ENCODE measurements around the gene FXR2.
"Not testable (repeated sequence)": the region's sequence is repeated elsewhere in the genome, so short reads cannot be mapped to it uniquely, and the experiment has no call there.

The FXR2 gene

DNA sequence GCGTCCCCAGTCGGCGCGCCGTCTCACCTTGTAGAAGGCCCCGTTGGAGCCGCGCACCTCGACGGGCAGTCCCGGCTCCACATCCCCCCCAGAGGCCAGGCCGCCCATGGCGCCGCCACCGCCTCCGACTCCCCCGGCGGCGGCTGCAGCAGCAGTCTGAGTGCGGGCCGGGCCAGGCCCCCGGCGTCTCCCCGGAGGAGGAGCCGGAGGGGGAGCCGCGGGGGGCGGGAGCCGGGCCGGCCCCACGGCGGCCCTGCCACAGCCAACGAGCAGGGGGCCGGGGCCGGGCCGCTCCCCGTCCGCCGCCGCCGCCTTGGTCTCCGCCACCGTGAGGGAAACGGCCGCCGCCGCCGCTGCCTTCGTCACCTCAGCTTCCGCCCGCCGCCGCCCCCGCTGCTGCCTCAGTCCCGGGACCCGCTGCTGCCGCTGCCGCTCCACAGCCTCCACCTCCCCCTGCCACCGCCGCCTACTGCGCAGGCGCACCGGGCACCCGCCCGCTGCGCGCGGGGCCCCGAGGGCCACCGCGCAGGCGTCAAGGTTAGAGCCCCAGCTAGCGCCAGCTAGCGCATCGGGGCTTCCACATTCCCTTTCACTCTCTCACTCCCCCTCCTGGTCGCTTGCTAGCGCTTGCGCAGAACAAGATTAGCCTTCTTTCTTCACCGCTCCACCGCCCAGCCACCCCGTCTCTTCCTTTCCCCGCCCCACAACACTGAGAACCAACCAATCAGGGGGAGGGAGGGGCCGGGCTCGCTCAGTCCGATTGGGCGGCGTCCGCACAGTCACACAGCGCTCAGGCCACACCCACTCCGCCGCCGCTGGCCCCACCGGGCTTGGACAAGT lies at the start of gene FXR2:
TSS of gene FXR2 (minus strand) at position 473 of the 840 bp plus-strand sequence. CDS start at position 108, 365 bp downstream.
- peak; percentile 100 for DNase-seq

DNA sequence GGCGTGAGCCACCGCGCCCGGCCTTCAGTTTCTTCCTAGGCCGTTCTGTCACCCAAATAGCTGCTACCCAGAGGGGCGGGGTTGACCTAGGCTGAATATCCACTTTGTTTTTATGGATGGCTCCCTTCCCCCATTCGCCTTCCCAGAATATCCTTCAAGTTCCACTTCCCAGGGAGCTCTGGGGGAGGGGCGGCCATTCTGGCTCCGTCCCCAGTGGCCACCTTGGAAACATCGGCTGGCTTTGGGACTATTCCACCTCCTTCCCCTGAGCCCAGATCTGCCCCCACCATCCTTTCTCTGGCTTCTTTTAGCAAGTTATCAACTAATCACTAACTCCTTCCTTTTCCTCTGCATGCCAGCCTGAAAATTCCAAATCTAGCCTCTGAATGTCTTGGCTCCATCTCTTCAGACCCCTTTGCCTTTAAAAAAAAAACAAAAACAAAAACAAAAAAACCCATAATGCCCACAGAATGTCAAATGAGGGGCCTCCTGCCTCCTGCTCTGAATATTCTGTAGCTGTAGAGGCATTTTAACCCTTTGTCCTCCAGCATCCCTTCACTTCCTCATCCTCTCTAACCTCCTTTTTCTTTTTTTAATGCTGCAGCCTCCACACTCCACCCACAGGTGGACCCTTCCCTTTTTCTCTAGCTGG lies 42.4 kb upstream of the FXR2 start:
- no peak for DNase-seq

DNA sequence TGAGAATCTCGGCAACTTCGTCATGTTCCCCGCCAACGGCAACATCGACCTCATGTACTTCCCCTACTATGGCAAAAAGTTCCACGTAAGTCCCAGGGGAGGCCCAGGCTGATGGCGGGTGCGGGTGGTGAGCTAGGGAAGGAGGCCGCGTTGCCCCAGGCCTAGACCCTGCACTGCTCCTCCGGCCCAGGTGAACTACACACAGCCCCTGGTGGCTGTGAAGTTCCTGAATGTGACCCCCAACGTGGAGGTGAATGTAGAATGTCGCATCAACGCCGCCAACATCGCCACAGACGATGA lies 40.8 kb upstream of the FXR2 start:
- DNase-seq = no peak

DNA sequence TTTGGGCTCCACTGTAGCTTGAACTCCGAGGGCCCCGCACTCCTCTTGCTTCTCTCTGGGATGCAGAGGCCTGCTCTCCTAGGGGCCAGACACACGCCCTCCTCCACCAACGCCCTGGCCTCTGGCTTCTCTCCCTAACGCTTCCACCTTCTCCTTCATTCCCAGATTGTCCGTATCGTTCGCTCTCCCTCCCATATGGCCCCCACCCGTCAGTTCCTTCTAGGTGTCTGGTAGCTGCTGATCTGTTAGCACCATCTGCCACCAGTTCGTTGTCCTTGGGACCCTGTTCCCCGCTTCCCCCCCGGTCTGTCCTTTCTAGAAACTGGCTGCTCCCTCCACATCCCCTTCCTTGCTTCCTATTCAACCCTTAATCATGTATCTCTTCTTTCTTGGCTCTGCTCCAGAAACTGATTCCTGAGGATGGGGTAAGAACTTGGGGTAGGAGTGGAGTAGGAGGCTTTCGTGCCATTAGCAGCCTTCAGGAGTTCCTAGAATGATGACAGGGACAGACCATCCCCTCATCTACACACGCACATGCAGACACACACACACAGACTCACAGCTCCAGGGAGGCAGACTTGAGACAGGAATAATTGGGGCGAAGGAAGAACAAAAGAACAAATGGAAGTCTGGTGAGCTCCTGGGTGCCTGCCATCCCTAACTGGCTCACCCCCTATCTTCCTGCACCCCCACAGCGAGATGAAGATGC lies 40.3 kb upstream of the FXR2 start:
- no peak for DNase-seq

DNA sequence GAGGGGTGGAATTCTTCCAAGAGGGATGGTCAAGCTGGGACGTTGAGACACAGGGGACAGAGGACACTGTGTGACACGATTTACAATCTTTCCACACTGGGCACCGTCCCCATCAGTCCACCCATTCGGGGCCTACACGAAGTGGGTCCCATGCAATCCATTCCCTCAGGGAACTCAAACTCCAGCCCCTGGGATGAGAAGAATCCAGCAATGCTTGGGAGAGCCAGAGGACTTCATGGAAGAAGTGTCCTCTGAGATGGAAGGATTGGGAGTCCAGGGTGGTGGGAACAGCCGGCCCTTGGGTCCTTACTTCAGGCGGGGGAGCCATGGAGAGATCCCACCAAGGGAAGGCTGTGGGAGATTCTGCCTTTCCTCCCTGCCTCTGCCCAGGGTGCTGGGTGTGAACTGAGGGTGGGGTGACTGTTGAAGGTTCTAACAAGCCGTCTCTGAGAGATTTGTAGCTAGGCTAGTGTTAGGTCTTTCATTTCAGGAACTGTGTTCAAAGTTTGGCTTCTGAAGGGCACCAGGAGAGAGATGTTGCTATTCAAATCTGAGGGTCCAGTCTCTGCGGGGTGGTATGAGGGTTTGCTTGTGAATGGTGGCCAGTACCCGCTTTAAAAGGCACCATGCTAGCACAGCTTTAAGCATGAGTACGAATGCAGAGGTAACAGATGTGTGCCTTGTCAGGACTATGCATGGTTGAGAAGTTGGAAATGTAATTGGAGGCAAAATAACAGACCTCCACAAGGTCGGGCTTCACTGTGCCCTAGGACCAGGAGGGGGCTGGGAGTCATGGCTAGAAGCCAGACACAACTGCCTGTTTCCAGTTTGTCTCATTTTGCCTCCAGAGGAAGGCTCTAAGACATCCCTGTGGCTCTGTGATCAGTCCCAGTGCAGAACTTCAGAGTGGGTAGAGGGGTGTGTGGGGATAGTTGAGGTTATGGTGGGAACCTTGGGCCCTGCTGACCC lies 38.0 kb upstream of the FXR2 start:
- no peak for DNase-seq

DNA sequence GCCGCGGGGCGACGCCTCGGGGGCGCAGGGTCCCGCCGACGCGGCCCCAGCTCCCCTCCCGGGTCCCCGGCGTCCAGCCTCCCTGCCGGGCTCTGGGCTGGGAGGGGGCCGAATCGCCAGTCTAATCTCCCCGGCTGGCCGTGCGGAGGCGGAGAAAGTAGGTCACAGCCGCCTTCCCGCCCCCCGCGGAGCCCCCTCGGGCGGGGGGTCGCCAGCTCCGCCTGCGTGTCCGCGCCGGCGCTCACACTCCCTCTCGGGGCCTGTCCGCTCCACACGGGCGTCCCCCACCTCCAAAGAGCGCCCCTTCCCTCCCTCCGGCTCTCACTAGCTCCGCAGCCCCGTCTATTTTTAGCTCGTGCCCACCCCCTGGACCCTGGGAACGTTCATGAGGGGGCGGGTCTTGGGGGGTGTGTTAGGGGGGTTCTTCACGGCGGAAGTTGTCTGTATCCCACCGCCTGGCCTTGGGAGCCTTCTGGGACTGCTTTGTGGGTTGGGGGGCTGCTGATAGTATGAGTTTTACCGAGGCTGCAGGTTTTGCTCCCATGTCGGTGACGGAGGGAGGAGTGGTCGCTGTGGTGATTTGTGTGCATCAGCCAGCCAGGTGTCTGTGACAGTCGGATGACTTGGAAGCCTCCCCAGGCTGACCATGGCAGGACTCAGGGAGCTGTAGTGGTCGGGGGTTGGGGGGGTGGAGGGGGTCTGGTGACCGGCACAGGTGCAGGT lies 37.1 kb upstream of the FXR2 start:
- no peak for DNase-seq

DNA sequence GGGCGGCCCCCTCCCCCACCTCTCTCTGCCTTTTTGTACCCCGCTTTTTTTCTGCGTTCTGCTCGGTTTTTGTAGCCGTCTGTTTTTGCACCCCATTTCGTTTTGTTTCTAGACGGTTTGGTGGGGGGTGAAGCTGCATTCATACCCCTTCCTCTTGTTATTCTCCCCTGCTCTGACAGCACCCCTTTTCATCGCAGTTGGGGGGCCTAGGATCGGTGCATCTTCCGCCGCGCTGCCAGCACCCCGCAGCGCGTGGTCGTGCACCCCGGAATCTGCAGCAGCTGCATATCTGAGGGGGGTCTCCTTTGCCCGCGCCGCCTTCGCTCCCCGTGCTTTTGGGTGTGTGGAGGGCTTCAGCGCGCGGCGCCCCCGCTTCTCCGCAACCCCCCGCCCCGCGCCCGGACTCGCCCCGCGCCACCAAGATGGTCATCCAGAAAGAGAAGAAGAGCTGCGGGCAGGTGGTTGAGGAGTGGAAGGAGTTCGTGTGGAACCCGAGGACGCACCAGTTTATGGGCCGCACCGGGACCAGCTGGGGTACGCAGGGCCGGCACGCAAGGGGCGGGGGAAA lies 36.5 kb upstream of the FXR2 start:
- no peak for DNase-seq

DNA sequence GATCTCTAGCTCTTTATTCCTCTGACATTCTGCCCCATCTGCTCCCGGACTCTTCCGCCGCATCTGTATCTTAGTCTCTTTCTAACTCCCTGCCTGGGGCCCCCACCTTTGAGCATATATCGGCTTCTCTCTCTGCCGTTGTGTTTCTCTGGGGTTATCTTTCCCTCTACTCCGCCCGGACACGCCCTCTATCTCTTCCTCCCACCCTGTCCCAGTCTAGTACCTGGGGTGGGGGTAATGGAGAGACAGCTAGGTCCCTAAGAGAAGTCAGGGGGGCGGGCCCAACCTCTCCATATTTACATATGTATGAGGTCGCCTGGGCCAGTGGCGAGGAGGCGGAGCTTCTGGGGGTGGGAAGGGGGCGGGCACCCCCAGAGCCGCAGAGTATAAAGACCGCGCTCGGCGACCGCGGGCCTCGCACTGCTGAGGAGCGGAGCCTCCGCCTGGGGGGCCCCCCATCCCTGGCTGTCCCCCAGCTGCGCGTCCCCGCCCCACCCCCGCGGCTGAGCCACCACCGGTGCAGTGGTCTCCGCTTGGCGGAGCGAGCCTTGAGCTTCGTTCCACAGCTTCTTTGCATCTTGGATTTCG lies 35.9 kb upstream of the FXR2 start, which contains the start of gene ATP1B2:
TSS of gene ATP1B2 (plus strand) at position 418 of the 588 bp plus-strand sequence. CDS start 593 bp downstream, outside the sequence.
- peak; percentile 84 for DNase-seq

DNA sequence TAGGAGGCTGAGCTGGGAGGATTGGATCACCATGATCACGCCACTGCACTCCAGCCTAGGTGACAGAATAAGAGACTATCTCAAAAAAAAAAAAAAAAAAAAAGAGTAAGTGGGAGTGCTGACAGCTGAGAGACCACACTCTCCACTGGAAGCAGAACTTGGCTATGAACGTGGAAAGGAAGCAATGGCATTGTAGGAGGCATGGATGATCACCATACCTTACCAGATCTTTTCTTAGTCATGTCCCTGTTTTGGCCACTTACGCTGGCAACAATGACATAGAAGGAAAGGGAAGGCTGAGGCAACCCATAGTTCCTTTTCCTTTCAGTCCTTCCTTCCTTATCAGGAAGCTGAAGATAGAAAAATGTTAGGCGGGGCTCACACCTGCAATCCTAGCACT lies 32.3 kb upstream of the FXR2 start:
- DNase-seq = no peak

DNA sequence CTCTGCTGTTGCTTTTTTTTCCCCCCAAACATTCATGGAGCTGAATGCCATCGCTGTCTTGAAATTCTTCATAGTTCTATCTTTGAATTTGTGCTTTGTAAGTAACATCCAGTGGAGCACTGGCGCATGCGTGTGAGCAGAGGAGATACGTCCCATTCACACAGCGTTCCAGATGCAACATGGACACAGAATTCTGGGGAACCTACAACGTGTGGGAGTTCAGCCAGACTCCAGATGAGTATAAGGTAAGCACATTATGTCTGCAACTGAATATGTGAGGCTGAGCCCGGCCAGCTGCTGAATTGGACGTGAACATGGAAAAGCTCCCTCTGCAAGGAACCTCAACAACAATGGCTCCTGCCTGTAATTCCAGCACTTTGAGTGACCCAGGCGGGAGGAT lies 31.8 kb upstream of the FXR2 start:
- DNase-seq = no peak

DNA sequence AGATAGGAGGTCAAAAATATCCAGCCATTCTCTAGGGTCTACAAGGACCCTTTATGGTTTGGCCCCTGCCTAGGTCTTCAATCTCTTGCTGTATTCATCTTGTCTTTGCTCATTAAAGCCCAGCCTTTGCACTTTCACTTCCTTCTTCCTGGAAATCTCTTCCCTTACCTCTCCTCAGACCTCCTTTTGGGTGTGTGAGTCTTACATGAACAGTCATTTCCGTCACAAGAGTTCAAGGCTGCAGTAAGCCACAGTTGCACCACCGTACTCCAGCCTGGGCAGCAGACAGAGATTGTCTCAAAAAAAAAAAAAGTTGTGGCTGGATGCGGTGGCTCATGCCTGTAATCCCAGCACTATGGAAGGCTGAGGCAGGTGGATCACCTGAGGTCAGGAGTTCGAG lies 30.1 kb upstream of the FXR2 start:
- no peak for DNase-seq

DNA sequence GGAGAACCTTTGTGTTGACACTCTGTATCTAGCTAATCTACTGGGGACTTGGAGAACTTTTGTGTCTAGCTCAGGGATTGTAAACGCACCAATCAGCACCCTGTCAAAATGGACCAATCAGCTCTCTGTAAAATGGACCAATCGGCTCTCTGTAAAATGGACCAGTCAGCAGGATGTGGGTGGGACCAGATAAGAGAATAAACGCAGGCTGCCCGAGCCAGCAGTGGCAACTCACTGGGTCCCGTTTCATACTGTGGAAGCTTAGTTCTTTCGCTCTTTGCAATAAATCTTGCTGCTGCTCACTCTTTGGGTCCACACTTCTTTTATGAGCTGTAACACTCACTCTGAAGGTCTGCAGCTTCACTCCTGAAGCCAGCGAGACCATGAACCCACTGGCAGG lies 26.9 kb upstream of the FXR2 start:
- not testable (repeated sequence) for DNase-seq

DNA sequence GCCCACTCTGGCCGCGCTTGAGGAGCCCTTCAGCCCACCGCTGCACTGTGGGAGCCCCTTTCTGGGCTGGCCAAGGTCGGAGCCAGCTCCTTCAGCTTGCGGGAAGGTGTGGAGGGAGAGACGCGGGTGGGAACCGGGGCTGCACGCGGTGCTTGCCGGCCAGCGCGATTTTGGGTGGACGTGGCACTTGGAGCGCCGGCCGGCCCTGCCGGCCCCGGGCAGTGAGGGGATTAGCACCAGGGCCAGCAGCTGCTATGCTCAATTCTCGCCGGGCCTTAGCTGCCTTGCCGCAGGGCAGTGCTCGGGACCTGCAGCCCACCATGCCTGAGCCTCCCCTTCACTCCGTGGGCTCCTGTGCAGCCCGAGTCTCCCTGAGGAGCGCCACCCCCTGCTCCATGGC lies 26.1 kb upstream of the FXR2 start:
- no peak for DNase-seq

DNA sequence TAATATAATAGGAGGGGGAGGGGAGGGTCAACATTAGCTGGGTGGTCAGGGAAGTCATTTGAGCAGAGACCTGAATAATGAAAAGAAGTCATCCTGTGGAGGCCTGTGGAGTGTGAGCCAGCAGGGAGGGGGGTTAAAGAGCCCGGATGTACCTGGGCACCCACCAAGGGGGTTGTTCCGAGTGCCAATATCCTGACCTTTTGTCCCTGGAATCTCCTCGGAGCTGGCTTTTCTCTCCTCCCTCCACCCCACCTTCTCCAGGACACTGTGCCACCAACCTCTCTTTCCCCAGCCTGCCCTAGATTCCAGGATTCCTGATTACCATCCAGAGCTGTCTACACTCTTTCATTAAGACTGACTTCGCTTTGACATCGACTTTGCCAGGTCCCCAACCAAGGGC lies 21.5 kb upstream of the FXR2 start:
- no peak for DNase-seq

DNA sequence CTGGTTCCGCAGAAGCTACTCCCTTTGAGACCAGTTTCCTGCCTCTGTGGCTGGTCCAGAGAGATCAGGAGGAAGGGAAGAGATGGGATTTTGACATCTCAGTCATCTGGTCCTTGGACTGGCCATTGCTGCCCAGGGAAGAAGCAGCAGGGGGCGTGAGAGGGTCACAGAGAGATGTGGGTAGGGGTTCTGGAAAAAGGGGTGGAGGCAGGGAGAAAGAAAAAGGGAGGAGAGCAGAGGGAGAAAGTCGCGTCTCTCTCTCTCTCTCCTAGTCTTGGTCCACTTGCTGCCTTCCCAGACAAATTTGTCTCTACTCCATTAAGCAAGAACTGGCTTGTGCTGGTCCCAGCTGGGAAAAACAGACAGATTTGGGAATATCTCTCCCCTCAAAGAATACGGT lies 19.7 kb upstream of the FXR2 start:
- peak; percentile 37 for DNase-seq

DNA sequence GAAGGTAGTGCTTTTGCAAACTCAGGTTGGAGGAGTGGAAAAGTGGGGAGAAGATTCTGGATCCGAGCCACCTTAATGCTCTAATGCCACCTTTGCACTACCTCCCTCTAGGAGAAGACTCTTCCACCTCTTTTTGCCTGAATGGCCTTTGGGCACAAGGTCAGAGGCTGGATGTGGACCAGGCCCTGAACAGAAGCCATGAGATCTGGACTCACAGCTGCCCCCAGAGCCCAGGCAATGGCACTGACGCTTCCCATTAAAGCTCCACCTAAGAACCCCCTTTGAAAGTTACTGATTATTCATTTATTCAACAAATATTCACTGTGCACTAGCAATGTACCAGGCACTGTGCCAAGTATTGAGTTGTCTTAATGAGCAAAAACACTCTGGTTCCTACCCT lies 18.4 kb upstream of the FXR2 start:
- DNase-seq = no peak

DNA sequence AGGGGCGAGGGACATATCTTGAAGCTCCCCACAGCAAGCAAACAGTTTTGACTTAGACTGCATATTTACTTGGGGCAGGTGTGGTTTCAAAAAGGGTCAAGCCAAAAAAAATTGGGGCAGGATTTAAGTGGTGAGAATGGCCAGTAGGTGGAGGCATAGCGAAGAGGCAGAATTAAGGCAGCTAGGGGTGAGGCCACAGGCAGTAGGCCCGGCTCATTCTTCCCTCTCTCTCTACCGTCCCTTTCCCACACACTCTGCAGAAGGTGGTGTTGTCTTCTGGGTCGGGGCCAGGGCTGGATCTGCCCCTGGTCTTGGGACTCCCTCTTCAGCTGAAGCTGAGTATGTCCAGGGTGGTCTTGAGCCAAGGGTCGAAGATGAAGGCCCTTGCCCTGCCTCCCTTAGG lies 17.8 kb upstream of the FXR2 start:
- DNase-seq = peak; percentile 32

DNA sequence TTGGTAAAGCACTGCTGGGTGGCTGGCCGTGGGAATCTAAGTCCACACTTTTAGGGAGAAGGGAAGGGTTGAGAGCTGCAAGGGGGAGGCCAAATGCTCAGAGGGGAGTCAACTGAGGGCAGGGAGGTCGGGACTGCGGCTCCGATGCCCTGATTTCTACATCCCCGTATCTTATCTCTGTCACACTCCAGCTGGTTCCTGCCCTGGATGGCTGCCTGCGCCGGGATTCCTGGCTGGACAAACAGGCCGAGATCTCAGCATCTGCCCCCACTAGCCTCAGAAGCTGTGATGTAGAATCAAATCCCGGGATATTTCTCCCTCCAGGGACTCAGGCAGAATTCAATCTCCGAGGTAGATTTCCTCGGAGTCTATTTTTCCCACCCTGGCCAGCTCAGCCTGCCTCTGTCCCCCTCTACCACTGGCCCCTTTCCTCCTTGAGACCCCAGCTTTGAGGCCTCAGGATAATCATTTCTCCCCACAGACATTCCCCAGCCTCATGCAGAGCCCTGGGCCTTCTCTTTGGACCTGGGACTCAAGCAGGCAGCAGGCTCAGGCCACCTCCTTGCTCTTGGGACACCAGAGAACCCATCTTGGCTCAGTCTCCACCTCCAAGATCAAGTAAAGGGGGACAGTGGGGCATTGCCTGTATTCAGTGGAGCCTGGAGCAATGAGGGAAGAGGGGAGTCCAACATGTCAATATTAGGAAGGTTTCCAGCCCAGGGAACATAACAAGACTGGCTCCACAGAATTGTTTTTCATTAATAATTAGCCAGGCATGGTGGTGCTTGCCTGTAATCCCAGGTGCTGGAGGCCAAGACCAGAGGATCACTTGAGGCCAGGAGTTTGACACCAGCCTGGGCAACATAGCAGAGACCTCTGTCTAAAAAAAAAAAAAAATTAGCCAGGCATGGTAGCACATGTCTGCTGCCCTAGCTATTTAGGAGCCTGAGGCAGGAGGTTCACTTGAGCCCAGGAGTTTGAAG lies 17.0 kb upstream of the FXR2 start:
- DNase-seq = no peak

DNA sequence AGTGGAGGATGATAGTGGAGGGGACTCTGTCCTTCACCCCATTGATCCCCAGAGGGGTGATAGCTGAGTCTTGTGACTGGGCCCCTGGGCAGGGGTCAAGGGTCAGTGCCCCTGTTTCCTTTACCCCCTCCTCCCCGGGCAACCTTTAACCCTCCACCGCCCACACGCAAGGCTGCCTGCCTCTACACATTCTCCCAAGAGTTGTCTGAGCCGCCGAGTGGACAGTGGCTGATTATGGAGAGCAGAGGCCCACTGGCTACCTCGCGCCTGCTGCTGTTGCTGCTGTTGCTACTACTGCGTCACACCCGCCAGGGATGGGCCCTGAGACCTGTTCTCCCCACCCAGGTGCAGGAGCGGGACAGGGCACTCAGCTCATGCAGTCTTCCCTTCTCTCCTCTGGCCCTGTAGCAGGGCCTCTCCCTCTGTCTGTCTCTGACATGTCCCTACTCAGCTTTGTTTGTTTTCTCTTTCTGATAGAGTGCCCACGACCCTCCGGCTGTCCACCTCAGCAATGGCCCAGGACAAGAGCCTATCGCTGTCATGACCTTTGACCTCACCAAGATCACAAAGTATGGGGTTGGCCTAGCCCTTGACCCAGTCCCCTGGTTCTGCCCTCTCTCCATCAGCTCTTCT lies 15.4 kb upstream of the FXR2 start, which contains the start of gene SHBG:
TSS of gene SHBG (plus strand) at position 197 of the 633 bp plus-strand sequence. CDS start at position 235, 38 bp downstream.
- DNase-seq = no peak

All from stimulated activated CD4-positive, alpha-beta T cell treated with anti-CD3 and anti-CD28 coated beads, Interleukin-15, amount 100 ng/mL, for 24 hours (primary cell).